NCI-H2107 treated with DMSO at 0.1 percent for 48 hours (cell line): Measurements from ENCODE around the gene CCSER2.
A peak's percentile ranks its signal among the peaks of the same experiment; 100 is the strongest.
"Not testable (repeated sequence)": the region's sequence is repeated elsewhere in the genome, so short reads cannot be mapped to it uniquely, and the experiment has no call there.

ENCODE experiments used
- DNase-seq: peaks from one replicate; lab custom pipeline; 2025; ENCODE audit not compliant: unreplicated experiment; lab: John Stamatoyannopoulos, UW

CCSER2 gene

DNA sequence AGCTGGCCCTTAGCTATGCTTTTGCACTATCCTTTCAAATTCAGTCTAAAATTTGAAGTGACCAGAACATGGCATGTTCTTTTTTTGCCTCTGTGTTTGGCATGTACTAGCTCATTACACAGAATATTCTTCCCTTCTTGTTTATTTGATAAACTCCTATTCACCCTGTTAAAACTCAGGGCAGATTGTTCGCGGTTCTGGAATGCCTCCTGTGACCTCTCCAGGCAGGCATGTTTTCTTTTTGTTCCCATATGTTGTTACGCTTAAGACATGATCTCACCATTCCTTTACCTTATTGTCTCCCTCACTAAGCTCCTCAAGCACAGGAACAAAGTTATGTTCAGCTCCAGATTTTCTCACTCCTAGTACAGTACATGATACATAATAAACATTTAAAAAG is 181.7 kb downstream of the CCSER2 start:
- no peak for DNase-seq

- no peak for DNase-seq
These were observed 182.7 kb downstream of the CCSER2 start for GRCh38 chr10:84511106-84511505.

DNA sequence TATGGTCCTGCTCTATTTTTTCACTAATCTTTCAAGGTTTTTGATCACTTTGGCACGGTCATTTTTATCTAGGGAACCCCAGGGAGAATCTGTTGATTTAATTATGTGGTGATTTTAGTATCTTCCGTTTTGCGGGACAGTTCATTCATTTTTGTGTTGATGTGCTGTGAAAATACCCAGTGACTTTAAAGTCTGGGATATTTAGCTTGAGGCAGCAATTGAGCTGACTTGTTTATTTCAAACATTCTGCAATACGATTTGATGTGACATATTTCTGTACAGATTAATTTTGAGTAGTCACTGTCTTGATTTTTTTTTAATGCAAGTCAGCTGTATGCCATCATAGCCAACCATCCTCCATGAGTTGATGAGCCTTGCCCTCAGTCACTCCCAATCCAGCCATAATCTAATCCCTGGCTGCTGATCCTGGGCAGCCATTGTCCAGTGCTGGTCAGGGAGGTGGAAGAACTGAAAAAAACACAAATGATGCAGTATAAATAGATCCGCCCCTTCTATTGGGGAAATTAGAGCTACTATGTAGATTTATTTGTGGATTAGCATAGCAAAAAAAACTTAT is 183.4 kb downstream of the CCSER2 start:
- no peak for DNase-seq

DNA sequence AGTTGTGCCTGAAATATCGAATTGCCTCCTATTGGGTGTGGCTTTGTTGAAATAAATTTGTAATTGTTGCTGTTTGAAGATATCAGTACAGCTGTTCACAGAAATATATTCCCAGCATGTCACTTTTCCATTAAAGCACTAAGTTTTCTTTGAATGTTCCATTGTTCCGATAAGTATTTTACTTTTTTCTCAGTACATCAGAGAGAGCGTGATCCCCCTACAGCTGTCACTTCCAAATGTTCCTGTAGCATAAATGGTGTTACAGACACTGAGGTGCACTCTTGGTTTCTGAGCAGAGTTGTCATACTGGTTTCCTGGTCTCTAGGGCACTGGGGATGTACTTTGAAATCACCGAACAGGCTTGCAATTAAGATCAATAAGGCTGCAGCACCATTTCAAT is 189.2 kb downstream of the CCSER2 start:
- DNase-seq: no peak

DNA sequence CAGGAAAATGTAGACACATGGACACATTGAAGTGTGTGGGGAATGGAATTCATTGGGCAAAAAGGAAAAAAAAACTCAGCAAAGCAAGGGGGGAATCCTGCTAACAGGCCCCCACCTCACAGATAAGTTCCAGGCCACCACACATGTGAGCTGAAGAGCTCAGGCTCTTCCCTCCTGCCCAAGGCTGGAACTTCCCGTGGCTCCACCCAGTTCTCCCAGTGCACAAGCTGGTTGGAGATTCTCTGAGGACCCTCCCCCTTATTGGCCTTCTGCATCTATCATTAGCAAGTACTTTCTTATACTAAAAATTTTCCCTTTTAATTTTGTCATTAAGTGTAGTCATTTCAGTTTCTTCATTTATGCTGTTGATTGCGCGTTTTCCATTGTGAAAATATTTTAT is 190.8 kb downstream of the CCSER2 start:
- DNase-seq: no peak

- peak; percentile 7 for DNase-seq
These were observed 192.6 kb downstream of the CCSER2 start for GRCh38 chr10:84521013-84521412.

DNA sequence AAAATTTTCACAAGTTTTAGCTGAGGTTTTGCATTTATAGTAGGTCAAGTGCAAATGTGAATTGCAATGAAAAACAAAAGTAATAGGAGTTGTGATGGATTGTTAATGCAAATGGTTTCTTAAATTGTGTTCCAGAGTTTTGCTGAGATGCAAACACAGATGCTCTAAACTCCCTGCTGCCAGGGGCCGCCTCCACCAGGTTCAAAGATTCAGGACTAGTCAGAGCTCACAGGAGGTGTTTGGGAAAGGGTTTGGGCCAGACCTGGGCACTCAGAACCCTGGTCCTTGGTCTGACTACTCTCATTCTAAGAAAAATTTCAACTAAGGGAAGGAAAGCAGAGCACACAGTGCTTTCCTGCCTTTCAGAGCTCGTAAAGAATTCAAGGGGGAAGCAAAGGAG is 193.1 kb downstream of the CCSER2 start:
- no peak for DNase-seq

- no peak for DNase-seq
These were observed 194.4 kb downstream of the CCSER2 start for GRCh38 chr10:84522612-84523462.

DNA sequence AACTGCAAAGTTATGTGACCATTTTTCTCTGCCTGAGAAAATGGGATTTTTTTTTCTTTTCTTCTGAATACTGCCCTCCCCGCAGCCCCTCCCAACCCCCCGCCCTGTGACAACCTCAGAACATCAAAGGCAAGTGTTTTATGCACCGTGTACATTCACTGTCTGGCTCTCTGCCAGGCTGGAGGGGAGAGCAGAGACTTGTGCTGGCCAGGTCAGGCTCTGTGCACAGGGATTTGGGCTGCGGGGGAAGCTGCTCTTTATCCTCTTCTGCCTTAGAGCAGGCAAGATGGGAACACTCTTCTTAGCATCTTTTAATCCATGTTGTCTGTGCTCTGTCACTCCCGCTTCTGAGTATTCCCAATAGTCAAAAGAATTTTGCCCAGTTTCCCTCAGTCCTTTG is 195.1 kb downstream of the CCSER2 start:
- no peak for DNase-seq

GRCh38 chr10:84524435-84524834 is 196.0 kb downstream of the CCSER2 start:
- no peak for DNase-seq

DNA sequence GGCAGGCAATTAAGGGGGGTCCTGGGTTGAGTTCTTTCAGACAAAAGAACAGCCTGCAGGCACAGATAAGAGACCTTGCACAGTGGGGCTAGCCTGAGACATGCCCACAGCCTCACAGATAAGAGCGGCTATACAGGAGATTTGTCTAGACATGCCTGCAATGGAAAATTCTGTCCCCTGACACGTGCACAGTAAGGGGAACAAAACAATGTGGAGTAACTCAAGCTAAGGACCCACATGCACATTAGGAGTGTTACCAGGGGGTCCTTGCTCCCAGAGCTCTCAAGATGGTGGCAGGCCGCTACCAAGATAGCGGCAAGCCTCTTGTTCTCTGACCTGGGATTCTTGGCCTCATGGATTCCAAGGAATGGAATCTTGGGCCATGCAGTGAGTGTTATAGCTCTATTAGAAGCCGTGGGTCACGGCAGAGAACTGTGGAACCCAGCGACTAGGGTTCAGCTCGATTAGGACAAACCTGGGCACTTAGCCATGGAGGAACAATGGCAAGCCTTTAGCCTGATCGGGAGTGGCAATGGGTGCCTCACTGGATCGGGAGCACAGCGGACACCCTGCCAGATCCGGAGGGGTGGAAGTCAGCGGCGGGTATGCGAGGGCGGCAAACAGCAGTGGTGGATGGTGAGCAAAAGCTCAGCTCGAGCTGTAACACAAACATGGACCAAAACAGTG is 196.9 kb downstream of the CCSER2 start:
- no peak for DNase-seq

- not testable (repeated sequence) for DNase-seq
These were observed 197.4 kb downstream of the CCSER2 start for GRCh38 chr10:84525807-84526182.

DNA sequence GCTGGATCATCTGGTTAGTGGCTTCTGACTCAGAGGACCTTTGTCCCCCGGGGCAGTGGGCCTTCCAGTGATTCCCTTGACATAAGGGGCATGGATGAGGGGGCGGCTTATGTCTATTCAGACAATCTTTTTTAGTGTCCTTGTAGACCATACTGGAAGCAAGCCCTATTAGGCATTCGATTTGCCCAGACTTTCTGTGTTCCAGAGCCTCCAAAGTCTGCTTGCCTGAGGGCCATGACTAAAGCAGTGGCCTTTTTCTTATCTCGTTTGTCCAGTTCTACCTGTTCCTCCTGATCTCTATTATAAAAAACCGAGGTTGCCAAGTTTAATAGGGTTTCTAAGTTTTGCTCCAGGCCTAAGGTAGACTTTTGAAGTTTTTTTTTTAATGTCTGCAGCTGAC is 199.0 kb downstream of the CCSER2 start:
- not testable (repeated sequence) for DNase-seq

DNA sequence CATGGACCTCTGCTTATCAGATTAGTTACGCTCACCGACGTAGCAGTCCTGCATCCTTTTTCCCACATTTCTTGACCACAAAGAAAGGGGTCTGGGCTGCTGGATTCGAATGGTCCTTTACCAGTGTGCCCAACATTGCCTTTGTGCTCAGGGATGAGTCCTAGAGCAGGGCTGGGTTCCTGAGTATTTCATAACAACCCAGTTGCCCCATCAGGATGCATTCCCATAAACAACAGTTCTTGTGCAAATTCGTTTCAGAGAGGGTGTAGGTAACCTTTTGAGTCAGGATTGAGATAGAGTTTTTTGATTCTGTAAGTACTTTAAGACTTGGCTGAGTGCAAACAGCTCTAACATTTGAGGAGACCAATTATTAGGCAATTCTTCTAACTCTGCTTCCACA is 200.1 kb downstream of the CCSER2 start:
- DNase-seq: not testable (repeated sequence)

GRCh38 chr10:84530724-84531325 is 202.4 kb downstream of the CCSER2 start:
- no peak for DNase-seq

DNA sequence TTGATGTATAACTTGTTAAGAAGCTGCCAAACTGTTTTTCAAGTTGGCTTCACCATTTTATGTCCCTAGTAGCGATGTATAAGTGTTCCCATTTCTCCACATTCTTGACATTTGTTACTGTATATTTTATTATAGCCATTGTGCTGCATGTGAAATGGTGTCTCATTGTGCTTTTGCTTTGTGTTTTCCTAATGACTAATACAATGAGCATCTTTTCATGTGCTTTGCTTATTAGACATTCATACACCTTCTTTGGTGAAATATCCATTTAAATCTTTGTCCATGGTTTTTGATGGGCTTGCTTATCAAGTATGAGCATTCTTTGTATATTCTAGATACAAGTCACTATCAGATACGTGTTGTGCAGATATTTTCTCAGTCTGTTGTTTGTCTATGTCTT is 203.0 kb downstream of the CCSER2 start:
- DNase-seq: no peak

GRCh38 chr10:84534168-84534567 is 205.8 kb downstream of the CCSER2 start:
- no peak for DNase-seq

DNA sequence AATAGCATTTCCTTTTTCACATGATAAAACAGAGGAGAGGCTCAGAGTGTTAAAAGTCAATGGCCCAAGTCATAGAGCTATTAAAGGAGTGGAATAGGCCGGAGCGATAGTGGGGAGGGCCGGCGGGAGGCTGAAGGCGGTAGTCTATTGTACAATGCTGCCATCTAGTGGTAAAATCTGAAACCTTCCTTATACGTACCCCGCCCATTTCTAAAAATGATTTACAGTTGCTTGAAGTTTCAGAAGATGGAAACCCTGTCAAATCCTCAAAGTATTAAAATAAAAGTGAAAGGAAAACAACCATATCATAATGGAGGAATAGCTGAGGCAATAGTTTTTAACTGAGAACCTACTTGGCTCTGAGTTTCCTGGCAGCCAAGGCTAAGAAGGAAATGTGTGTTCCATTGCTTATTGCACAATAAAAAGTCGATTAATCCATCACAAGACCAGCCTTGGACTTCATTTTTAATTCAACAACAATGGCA is 209.1 kb downstream of the CCSER2 start:
- DNase-seq: peak; percentile 38

DNA sequence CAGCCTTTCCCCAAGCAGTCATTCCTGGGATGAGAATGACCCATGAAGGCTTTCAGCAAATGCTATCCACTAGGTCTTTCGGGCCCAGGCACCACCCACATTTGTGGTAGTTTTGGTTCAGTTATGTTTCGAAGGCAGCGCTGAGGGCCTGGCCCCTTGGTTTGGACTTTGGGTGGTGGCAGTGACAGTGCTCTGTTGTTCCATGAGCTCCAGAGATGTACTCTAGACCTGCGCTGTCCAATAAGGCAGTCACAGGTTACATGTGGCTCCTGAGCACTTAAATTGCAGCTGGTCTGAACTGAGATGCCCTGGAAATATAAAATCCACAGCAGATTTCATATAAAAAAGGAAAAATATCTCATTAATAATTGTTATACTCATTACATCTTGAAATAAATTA is 209.6 kb downstream of the CCSER2 start:
- DNase-seq: no peak

DNA sequence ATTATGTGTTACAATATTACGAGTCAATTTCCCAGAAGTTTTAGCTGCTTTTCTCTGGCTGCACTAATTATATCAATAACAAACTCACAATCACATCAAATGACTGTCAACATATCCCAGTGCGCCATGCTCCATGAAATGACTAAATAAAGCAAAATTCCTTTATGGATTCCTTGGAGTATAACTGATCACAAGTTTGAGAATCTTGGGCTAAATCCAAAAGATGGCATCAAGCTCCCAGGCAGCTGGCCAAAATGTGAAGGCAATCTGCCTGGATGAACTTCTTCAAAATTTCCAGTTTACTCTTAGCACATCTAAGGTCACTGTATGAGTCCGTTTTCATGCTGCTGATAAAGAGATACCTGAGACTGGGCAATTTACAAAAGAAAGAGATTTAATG is 210.8 kb downstream of the CCSER2 start:
- DNase-seq: no peak

DNA sequence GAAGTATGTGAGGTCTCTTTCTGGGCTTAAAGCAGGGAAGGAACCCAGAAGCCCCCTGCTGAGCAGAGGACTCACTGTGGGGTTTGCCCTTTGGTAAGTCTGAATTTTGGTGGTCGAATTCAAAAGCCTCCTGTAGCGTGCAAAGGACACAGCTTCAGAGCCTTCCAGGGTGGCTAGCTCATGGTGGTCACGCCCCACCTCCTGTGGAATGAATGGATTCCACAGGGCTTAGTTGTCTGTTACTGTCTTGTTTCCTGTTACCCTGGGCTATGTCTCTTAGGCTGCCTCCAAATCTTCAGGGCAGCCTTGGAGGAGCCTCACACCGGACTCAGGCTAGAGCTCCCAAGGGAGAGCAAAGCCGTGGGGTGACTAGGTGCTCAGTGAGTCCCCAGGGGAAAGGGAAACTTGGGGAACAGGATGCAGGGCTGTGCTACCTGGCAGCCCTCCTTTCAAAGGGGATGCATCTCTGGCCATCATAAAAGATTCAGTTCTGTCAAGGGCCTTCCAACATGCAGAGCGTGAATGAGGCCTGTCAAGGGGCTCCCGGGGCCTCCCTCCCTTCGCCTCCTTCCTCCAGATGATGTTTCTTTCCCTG is 211.7 kb downstream of the CCSER2 start:
- no peak for DNase-seq
